ENCODE data around the gene RNF181.
A peak's percentile ranks its signal among the peaks of the same experiment; 100 is the strongest.
"Not testable (repeated sequence)": the region's sequence is repeated elsewhere in the genome, so short reads cannot be mapped to it uniquely, and the experiment has no call there.

Gene RNF181

GRCh38 chr2:85597241-85597640 is 1.7 kb downstream of the RNF181 start:
- no peak for DNase-seq

- no peak for DNase-seq
Measured at GRCh38 chr2:85598594-85599340, 3.2 kb downstream of the RNF181 start.

- DNase-seq, result no peak
Measured at GRCh38 chr2:85599468-85600234, 4.1 kb downstream of the RNF181 start.

GRCh38 chr2:85600235-85600575 is 4.7 kb downstream of the RNF181 start:
- DNase-seq, result no peak

- no peak for DNase-seq
Measured at GRCh38 chr2:85600951-85601770, 5.6 kb downstream of the RNF181 start.

- no peak for DNase-seq
Measured at GRCh38 chr2:85601771-85602475, 6.4 kb downstream of the RNF181 start.

- peak; percentile 87 for DNase-seq
Measured at GRCh38 chr2:85602476-85603234, 7.1 kb downstream of the RNF181 start, which contains the start of gene TMEM150A. TMEM150A (minus strand) TSS chr2:85602698; CDS start chr2:85601948, 750 bp downstream.

- not testable (repeated sequence) for DNase-seq
Measured at GRCh38 chr2:85604133-85604444, 8.5 kb downstream of the RNF181 start.

GRCh38 chr2:85604568-85605339 is 9.2 kb downstream of the RNF181 start:
- DNase-seq, result no peak

- DNase-seq, result no peak
Measured at GRCh38 chr2:85605406-85606115, 10.0 kb downstream of the RNF181 start.

- DNase-seq, result no peak
Measured at GRCh38 chr2:85606116-85606455, 10.5 kb downstream of the RNF181 start.

GRCh38 chr2:85607268-85608215 is 12.0 kb downstream of the RNF181 start:
- no peak for DNase-seq

GRCh38 chr2:85611217-85611704 is 15.7 kb downstream of the RNF181 start:
- no peak for DNase-seq

GRCh38 chr2:85611705-85612587 is 16.4 kb downstream of the RNF181 start, which contains the start of gene C2orf68:
C2orf68 (minus strand) TSS chr2:85612066; CDS start chr2:85611984, 82 bp downstream.
- peak; percentile 92 for DNase-seq

- no peak for DNase-seq
Measured at GRCh38 chr2:85613717-85614515, 18.4 kb downstream of the RNF181 start.

- not testable (repeated sequence) for DNase-seq
Measured at GRCh38 chr2:85614757-85615156, 19.2 kb downstream of the RNF181 start.

GRCh38 chr2:85615413-85615728 is 19.8 kb downstream of the RNF181 start:
- DNase-seq, result no peak

Measured in NCI-H345 (cell line).